ENCODE results near the gene DNER. TPM values are rescaled to one million over a fixed set of nuclear protein-coding genes. Genes with fewer than 3 reads are reported as not detected.

Gene DNER
- polyA plus RNA-seq, 3 donors = 0.12 to 0.20 (median 0.16) TPM

GRCh38 chr2:229314117-229314516 lies 400.2 kb downstream of the DNER start:
- H3K27me3 ChIP-seq (ENCODE audit: control insufficient read depth in 2 of 2, insufficient read depth in 2 of 2, low read length in 2 of 2) = no peaks in the 10 kb centered on the region
- H3K9ac ChIP-seq (ENCODE audit: insufficient read depth, low read length, poor library complexity, severe bottlenecking) = peak overlapping the region; percentile 72
- Mint-ChIP-seq H3K4me1 (peaks cover 12% of the 10 kb centered on the region), H3K27ac (no peak overlapping the region), H3K27me3 (ENCODE audit: low read depth in 3 of 3) (no peaks in the 10 kb centered on the region), H3K4me3 (no peak overlapping the region), H3K9me3 (peaks cover 0 to 10% (median 2%) of the 10 kb centered on the region in 7 donors), H3K36me3 (peaks cover 0 to 2% of the 10 kb centered on the region in 2 donors)
- H3K4me3 ChIP-seq (replicated peaks in 1 of 3; ENCODE audit: low read depth in 2 of 3, low read length in 3 of 3) = no peak overlapping the region
- H2AFZ ChIP-seq (ENCODE audit: insufficient read depth, low read depth, low read length, poor library complexity, severe bottlenecking) = no peak overlapping the region
- no peaks in the 10 kb centered on the region for H3K79me2 ChIP-seq (ENCODE audit: insufficient read depth, low read length)
- H3K4me2 ChIP-seq (replicated peaks; ENCODE audit: extremely low read depth, low read length, poor library complexity, severe bottlenecking) = no peak overlapping the region
- 78% methylated on average over 4 of the region's 5 CpGs for WGBS (ENCODE audit: insufficient coverage)
- no peaks in the 10 kb centered on the region for H3K36me3 ChIP-seq (replicated peaks in 1 of 2; ENCODE audit: control insufficient read depth in 1 of 2, insufficient read depth in 2 of 2, low read length in 2 of 2)
- no peaks in the 10 kb centered on the region for H4K20me1 ChIP-seq (ENCODE audit: insufficient read depth, low read length)
- intact Hi-C loops (cut with micrococcal nuclease) = loop anchor here (2.0 to 5.0 kb wide), 2 partner anchors 17 to 103 kb away; no protein-coding TSS in a partner anchor
- DNase-seq = peak; percentile 52 to 78 (median 64)
- no peaks in the 10 kb centered on the region for H3K9me3 ChIP-seq (replicated peaks in 1 of 2; ENCODE audit: control insufficient read depth in 1 of 2, insufficient read depth in 1 of 2, low read length in 2 of 2)
- no peak for TF ChIP-seq CTCF (IDR thresholded peaks at IDR 0.05)
- peaks cover 57 to 74% of the 10 kb centered on the region in 2 donors for H3K4me1 ChIP-seq (ENCODE audit: control insufficient read depth in 1 of 2, insufficient read depth in 2 of 2, low read length in 2 of 2)
- peak overlapping the region; percentile 86 to 98 for H3K27ac ChIP-seq (ENCODE audit: low read depth in 1 of 2, low read length in 2 of 2)

DNA sequence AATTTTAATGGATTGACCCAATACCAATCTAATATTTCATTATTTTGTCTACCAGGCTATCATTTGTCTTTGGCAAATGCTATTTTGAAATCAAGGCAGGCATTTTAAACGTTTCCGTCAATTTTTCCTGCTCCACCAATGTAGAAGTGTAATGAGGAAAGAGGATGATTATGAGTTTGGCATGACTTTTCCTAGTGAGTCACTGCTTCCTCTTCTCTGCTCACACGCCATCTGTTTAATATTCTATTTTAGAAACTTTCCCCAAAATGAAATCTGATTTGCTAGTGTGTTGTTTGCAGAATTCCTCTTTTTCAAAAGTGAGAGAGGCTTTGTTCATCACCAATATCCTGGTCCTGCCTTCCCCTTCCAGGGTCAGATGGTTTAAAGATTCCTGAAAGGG lies 400.8 kb downstream of the DNER start:
- TF ChIP-seq CTCF (IDR thresholded peaks at IDR 0.05) = no peak
- WGBS (ENCODE audit: insufficient coverage) = no CpG with 5 or more reads among the region's 3 CpGs
- H3K27ac Mint-ChIP-seq = no peak overlapping the region
- Histone ChIP-seq H3K27ac (ENCODE audit: low read depth in 1 of 2, low read length in 2 of 2) (peak overlapping the region; percentile 86 to 98), H3K9me3 (replicated peaks in 1 of 2; ENCODE audit: control insufficient read depth in 1 of 2, insufficient read depth in 1 of 2, low read length in 2 of 2) (no peaks in the 10 kb centered on the region), H3K4me1 (ENCODE audit: control insufficient read depth in 1 of 2, insufficient read depth in 2 of 2, low read length in 2 of 2) (peaks cover 56 to 70% of the 10 kb centered on the region in 2 donors), H3K36me3 (replicated peaks in 1 of 2; ENCODE audit: control insufficient read depth in 1 of 2, insufficient read depth in 2 of 2, low read length in 2 of 2) (no peaks in the 10 kb centered on the region), H3K4me2 (replicated peaks; ENCODE audit: extremely low read depth, low read length, poor library complexity, severe bottlenecking) (no peak overlapping the region), H2AFZ (ENCODE audit: insufficient read depth, low read depth, low read length, poor library complexity, severe bottlenecking) (no peak overlapping the region), H3K79me2 (ENCODE audit: insufficient read depth, low read length) (no peaks in the 10 kb centered on the region), H3K9ac (ENCODE audit: insufficient read depth, low read length, poor library complexity, severe bottlenecking) (peak overlapping the region; percentile 72), H3K27me3 (ENCODE audit: control insufficient read depth in 2 of 2, insufficient read depth in 2 of 2, low read length in 2 of 2) (no peaks in the 10 kb centered on the region), H4K20me1 (ENCODE audit: insufficient read depth, low read length) (no peaks in the 10 kb centered on the region), H3K4me3 (replicated peaks in 1 of 3; ENCODE audit: low read depth in 2 of 3, low read length in 3 of 3) (no peak overlapping the region)
- peaks cover 0 to 11% (median 2%) of the 10 kb centered on the region in 7 donors for H3K9me3 Mint-ChIP-seq
- peaks cover 13% of the 10 kb centered on the region for H3K4me1 Mint-ChIP-seq
- no peak overlapping the region for H3K4me3 Mint-ChIP-seq
- intact Hi-C loops (cut with micrococcal nuclease) = loop anchor here in 1 of 2 donors (5.0 kb wide), 1 partner anchor 104 kb away; no protein-coding TSS in a partner anchor
- peaks cover 0 to 2% of the 10 kb centered on the region in 2 donors for H3K36me3 Mint-ChIP-seq
- peak; percentile 92 to 99 (median 96) for DNase-seq
- no peaks in the 10 kb centered on the region for H3K27me3 Mint-ChIP-seq (ENCODE audit: low read depth in 3 of 3)

Small RNA genes lying within 50 kb of the gene (small RNA-seq; reads per million reads assigned to genes)
- not detected for gene RNU7-9P (ENCODE audit: insufficient read length, low read depth)

Other genes with a start within 250 kb of the DNER start
- gene TRIP12, start 207.5 kb upstream of the DNER start, polyA plus RNA-seq = 10 to 100 TPM; 22.2 to 56.7 (median 44.0) TPM
- under 1 TPM; 0.52 to 0.90 (median 0.72) TPM for gene FBXO36, start 207.9 kb upstream of the DNER start, polyA plus RNA-seq